Measurements from ENCODE around the gene MED7.

- TF ChIP-seq HMGXB4 (CRISPR knock-in tag; IDR thresholded peaks at IDR 0.05): no peak
- no peak for TF ChIP-seq GATAD2B (IDR thresholded peaks at IDR 0.05; ENCODE audit: borderline replicate concordance)
- TF ChIP-seq TFAM (CRISPR knock-in tag; conservative IDR thresholded peaks at IDR 0.05): no peak
- TF ChIP-seq GTF3C2 (IDR thresholded peaks at IDR 0.05; ENCODE audit: borderline replicate concordance, extremely low read depth, insufficient read length): no peak
Observed at GRCh38 chr5:157142317-157143126, at the start of gene MED7.
